HEK293T (cell line): Measurements from ENCODE around the gene LRP1B.

Source experiments
- CTCF ChIA-PET: fragments of 350-600 bp; formaldehyde crosslinking; extraction: SDS; loops from one replicate; lab custom pipeline; 2021; ENCODE audit warnings: antibody characterized with exemption, inconsistent platforms; lab: Yijun Ruan, JAX
- POLR2A ChIA-PET: fragments of 350-600 bp; formaldehyde crosslinking; extraction: SDS; loops from one replicate; lab custom pipeline; 2020; ENCODE audit warnings: antibody characterized with exemption, inconsistent platforms; lab: Yijun Ruan, JAX
- DNase-seq: peaks from one replicate; pipeline ENCODE4 v3.0.0; 2012; ENCODE audit warnings: mixed read lengths; ENCODE audit errors: extremely low spot score
- ARNT ChIP-seq: fragments of 450-650 bp; IDR thresholded peaks from 2 replicates; pipeline ENCODE4 v1.6.1; 2017; ENCODE audit warnings: mild to moderate bottlenecking
- BHLHE40 ChIP-seq: fragments of 450-650 bp; IDR thresholded peaks from 2 replicates; pipeline ENCODE4 v1.6.1; 2016; ENCODE audit warnings: mild to moderate bottlenecking, moderate library complexity, borderline replicate concordance
- CTBP1 ChIP-seq: fragments of 450-650 bp; IDR thresholded peaks from 2 replicates; pipeline ENCODE4 v1.6.1; 2016; ENCODE audit warnings: borderline replicate concordance
- ELF4 ChIP-seq: fragments of 450-650 bp; IDR thresholded peaks from 2 replicates; pipeline ENCODE4 v1.6.1; 2017; ENCODE audit warnings: antibody characterized with exemption
- FOXA1 ChIP-seq: fragments of 450-650 bp; IDR thresholded peaks from 2 replicates; pipeline ENCODE4 v1.6.1; 2016; ENCODE audit warnings: mild to moderate bottlenecking
- FOXK2 ChIP-seq: fragments of 450-650 bp; IDR thresholded peaks from 2 replicates; pipeline ENCODE4 v1.6.1; 2016; ENCODE audit warnings: mild to moderate bottlenecking
- FOXM1 ChIP-seq: fragments of 450-650 bp; IDR thresholded peaks from 2 replicates; pipeline ENCODE4 v1.6.1; 2017; ENCODE audit warnings: mild to moderate bottlenecking, borderline replicate concordance
- HDGF ChIP-seq: fragments of 450-650 bp; IDR thresholded peaks from 2 replicates; pipeline ENCODE4 v1.6.1; 2017; ENCODE audit warnings: antibody characterized with exemption, borderline replicate concordance
- L3MBTL2 ChIP-seq: fragments of 450-650 bp; conservative IDR thresholded peaks from 2 replicates; pipeline ENCODE4 v1.6.1; 2016; ENCODE audit warnings: mild to moderate bottlenecking
- LEF1 ChIP-seq: fragments of 450-650 bp; IDR thresholded peaks from 2 replicates; pipeline ENCODE4 v1.6.1; 2017; ENCODE audit warnings: mild to moderate bottlenecking, borderline replicate concordance
- NFRKB ChIP-seq: fragments of 450-650 bp; IDR thresholded peaks from 2 replicates; pipeline ENCODE4 v1.6.1; 2016; ENCODE audit warnings: mild to moderate bottlenecking, moderate library complexity
- PKNOX1 ChIP-seq: fragments of 450-650 bp; IDR thresholded peaks from 2 replicates; pipeline ENCODE4 v1.6.1; 2016
- SP1 ChIP-seq: fragments of 450-650 bp; IDR thresholded peaks from 2 replicates; pipeline ENCODE4 v1.6.1; 2017
- SUZ12 ChIP-seq: fragments of 450-650 bp; IDR thresholded peaks from 2 replicates; pipeline ENCODE4 v1.6.1; 2016; ENCODE audit warnings: mild to moderate bottlenecking
- TARDBP ChIP-seq: fragments of 450-650 bp; IDR thresholded peaks from 2 replicates; pipeline ENCODE4 v1.6.1; 2016
- ZNF384 ChIP-seq: fragments of 450-650 bp; IDR thresholded peaks from 2 replicates; pipeline ENCODE4 v1.6.1; 2016

LRP1B gene

GRCh38 chr2:140473851-140474250, 1657.0 kb downstream of the LRP1B start:
- POLR2A ChIA-PET, result no interaction called here
- TF ChIP-seq FOXA1 (no peak), L3MBTL2 (no peak), HDGF (no peak), SP1 (no peak), PKNOX1 (no peak), SUZ12 (no peak), TARDBP (no peak), FOXM1 (no peak), ARNT (no peak), CTBP1 (no peak), FOXK2 (no peak), ELF4 (no peak), LEF1 (no peak), ZNF384 (no peak), NFRKB (no peak)
- DNase-seq, result no peak
- CTCF ChIA-PET, result no interaction called here

- TF ChIP-seq NFRKB (no peak), ARNT (no peak), SP1 (no peak), L3MBTL2 (no peak), ELF4 (no peak), FOXM1 (no peak), SUZ12 (no peak), TARDBP (no peak)
- no peak for DNase-seq
- CTCF ChIA-PET, result no interaction called here
- POLR2A ChIA-PET, result no interaction called here
These were observed 1658.1 kb downstream of the LRP1B start for GRCh38 chr2:140472676-140473075.

- POLR2A ChIA-PET, result no interaction called here
- TF ChIP-seq NFRKB, result no peak
- TF ChIP-seq ARNT, result no peak
- TF ChIP-seq TARDBP, result no peak
- no peak for TF ChIP-seq PKNOX1
- TF ChIP-seq FOXM1, result no peak
- TF ChIP-seq L3MBTL2, result no peak
- no peak for TF ChIP-seq LEF1
- TF ChIP-seq ELF4, result no peak
- TF ChIP-seq CTBP1, result no peak
- no peak for DNase-seq
- CTCF ChIA-PET, result no interaction called here
These were observed 1665.5 kb downstream of the LRP1B start for GRCh38 chr2:140465301-140465700.

- POLR2A ChIA-PET, result no interaction called here
- no peak for TF ChIP-seq FOXK2
- no peak for TF ChIP-seq LEF1
- no peak for TF ChIP-seq HDGF
- no peak for TF ChIP-seq FOXA1
- CTCF ChIA-PET, result no interaction called here
- DNase-seq, result no peak
These were observed 1667.8 kb downstream of the LRP1B start for GRCh38 chr2:140462990-140463389.

GRCh38 chr2:140457483-140457882, 1673.3 kb downstream of the LRP1B start:
- ChIA-PET POLR2A (no interaction called here), CTCF (interaction anchor here (0.5 kb wide), 1 partner anchor 979 kb away, joined by 4 read pairs; no protein-coding TSS in a partner anchor)
- TF ChIP-seq TARDBP (no peak), ARNT (peak; percentile 79; the same call in 1 of the 2 replicates), PKNOX1 (peak; percentile 98), CTBP1 (peak; percentile 90; the same call in 1 of the 2 replicates), BHLHE40 (no peak), SUZ12 (no peak), SP1 (no peak), LEF1 (peak; percentile 65; the same call in 1 of the 2 replicates)
- peak; percentile 56 for DNase-seq

GRCh38 chr2:140455315-140455714, 1675.5 kb downstream of the LRP1B start:
- CTCF ChIA-PET, result no interaction called here
- POLR2A ChIA-PET, result no interaction called here
- TF ChIP-seq L3MBTL2 (no peak), ELF4 (no peak), SUZ12 (no peak), LEF1 (no peak), PKNOX1 (no peak), ZNF384 (no peak), FOXM1 (no peak), NFRKB (no peak), FOXK2 (no peak), TARDBP (no peak), HDGF (no peak), SP1 (no peak), CTBP1 (no peak), FOXA1 (no peak), ARNT (no peak), BHLHE40 (no peak)

More at GRCh38 chr2:140455315-140455714, 1675.5 kb downstream of the LRP1B start:
- DNase-seq, result no peak
